ENCODE data around the gene EYS. TPM values are rescaled to one million over a fixed set of nuclear protein-coding genes. Genes with fewer than 3 reads are reported as not detected.

Gene EYS
- total RNA-seq = under 1 TPM in 1 of 4 donors, not detected in 3; 0.15 TPM

DNA sequence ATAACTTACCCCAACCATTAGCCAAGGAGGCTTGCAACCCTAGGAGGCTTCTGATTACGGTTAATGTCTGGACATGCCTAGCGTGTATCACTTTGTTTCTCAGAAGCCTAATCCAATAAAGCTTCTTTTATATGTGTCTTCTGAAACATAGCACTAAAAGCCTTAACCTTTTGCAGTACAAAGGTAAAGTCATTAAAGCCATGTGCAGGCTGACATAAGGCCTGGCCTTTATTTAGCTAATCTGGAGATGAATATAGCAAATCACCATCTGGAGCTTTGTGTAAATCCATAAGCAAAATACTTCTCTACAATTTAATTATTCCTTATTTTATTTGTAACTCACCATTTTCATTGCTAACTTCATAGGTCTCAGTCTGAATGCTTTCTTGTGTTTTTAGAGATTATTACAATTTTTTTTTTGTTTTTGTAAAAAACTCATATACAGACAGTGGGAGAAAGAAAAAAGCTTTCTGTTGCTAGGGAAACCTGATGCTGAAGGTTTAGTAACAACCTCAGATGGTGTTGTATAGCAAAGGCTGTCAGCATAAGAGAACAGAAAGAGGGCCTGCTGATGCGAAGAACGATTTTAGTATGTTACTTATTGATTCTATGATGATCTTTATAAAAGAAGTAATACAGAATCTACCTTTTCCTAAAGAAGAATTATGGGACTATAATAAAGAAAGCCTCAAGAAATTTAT is at the start of gene EYS:
Gene EYS (minus strand): TSS at position 101 of the 701 bp plus-strand sequence. CDS start 211,816 bp downstream, outside the sequence.
- Histone ChIP-seq H3K9me3 (no peaks in the 10 kb centered on the region), H3K4me3 (no peak within 1 kb of the TSS), H3K27me3 (no peaks in the 10 kb centered on the region), H3K4me1 (no peaks in the 10 kb centered on the region), H3K36me3 (no peaks in the 10 kb centered on the region), H3K27ac (no peak within 1 kb of the TSS)
- TF ChIP-seq POLR2A (IDR thresholded peaks at IDR 0.05) (no peak), CTCF (IDR thresholded peaks at IDR 0.05) (no peak), POLR2AphosphoS5 (IDR thresholded peaks at IDR 0.05) (no peak), EP300 (IDR thresholded peaks at IDR 0.05) (no peak)
- WGBS, 2 donors (ENCODE audit: low coverage in 1 of 2) = 74 to 83% methylated on average over 4 of the region's 4 CpGs
- ATAC-seq = no peak

- Histone ChIP-seq H3K27me3 (no peaks in the 10 kb centered on the region), H3K4me3 (no peak overlapping the region), H3K36me3 (no peaks in the 10 kb centered on the region), H3K27ac (no peak overlapping the region), H3K4me1 (no peaks in the 10 kb centered on the region), H3K9me3 (no peaks in the 10 kb centered on the region)
- TF ChIP-seq POLR2AphosphoS5 (IDR thresholded peaks at IDR 0.05) (no peak), POLR2A (IDR thresholded peaks at IDR 0.05) (no peak), EP300 (IDR thresholded peaks at IDR 0.05) (no peak), CTCF (IDR thresholded peaks at IDR 0.05) (no peak)
- WGBS, 2 donors (ENCODE audit: low coverage in 1 of 2) = no CpG with 5 or more reads among the region's 4 CpGs
- no peak for ATAC-seq
Measured at GRCh38 chr6:65746302-65746701, 39.3 kb upstream of the EYS start.

DNA sequence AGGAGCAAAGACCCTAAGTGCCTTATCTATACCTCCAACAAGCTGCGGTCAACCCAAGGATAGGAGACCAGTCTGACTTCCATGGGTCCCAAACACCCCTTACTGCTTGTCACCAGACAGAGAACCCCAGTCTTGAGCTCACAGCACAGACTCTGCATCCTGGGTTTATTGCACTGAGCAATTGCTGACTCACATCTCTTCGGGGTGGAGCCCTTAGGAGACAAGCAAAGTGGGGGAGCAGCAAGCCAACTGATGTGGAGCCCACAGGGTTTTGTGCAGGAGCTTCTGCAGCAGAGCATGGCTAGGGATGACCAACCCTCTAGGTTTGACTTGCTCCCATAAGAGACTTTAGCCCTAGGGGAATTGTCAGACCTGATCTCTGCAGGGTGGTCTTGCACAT is 38.6 kb upstream of the EYS start:
- Histone ChIP-seq H3K27me3 (no peaks in the 10 kb centered on the region), H3K4me1 (no peaks in the 10 kb centered on the region), H3K27ac (no peak overlapping the region), H3K9me3 (no peaks in the 10 kb centered on the region), H3K36me3 (no peaks in the 10 kb centered on the region), H3K4me3 (no peak overlapping the region)
- TF ChIP-seq POLR2A (IDR thresholded peaks at IDR 0.05) = no peak
- TF ChIP-seq EP300 (IDR thresholded peaks at IDR 0.05) = no peak
- no peak for TF ChIP-seq CTCF (IDR thresholded peaks at IDR 0.05)
- no peak for TF ChIP-seq POLR2AphosphoS5 (IDR thresholded peaks at IDR 0.05)
- WGBS, 2 donors (ENCODE audit: low coverage in 1 of 2) = 67% methylated on average over 1 of the region's 2 CpGs; no CpG with 5 or more reads in 1 of the 2 donors
- ATAC-seq = no peak

DNA sequence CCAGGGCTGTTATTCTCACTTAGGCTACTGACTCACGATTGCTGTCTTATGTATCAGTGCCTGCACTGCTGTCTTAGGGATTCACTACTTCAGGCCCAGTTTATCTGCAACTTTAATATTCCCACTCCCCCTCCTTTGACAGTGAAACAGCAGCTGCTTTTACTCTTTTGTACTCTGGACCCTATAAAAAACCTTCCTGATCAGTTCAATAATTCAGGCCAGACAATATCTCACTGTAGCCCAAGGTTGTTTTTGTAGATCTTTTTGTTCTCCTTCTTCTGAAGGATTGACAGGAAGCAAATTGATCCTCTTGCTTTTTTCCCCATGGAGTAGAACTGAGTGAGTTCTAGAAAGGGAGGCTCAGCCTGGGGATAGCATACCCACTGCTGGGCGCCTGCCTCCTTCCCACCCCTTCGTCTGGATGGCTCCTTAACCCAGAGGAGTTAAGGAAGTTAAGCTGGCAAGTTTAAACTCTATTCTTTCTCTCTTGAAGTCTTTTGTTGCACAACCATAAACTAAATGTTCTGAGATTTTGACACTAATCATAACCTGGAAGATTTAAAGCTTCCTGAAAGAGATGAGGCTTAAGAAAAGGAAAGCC is 22.0 kb upstream of the EYS start:
- 44 to 49% methylated on average over 3 of the region's 3 CpGs for WGBS, 2 donors (ENCODE audit: low coverage in 1 of 2)
- ATAC-seq = no peak
- no peak overlapping the region for H3K27ac ChIP-seq
- H3K36me3 ChIP-seq = no peaks in the 10 kb centered on the region
- H3K4me1 ChIP-seq = no peaks in the 10 kb centered on the region
- TF ChIP-seq POLR2A (IDR thresholded peaks at IDR 0.05) = no peak
- TF ChIP-seq POLR2AphosphoS5 (IDR thresholded peaks at IDR 0.05) = no peak
- no peak for TF ChIP-seq EP300 (IDR thresholded peaks at IDR 0.05)
- no peak for TF ChIP-seq CTCF (IDR thresholded peaks at IDR 0.05)
- H3K4me3 ChIP-seq = no peak overlapping the region
- H3K9me3 ChIP-seq = no peaks in the 10 kb centered on the region
- H3K27me3 ChIP-seq = no peaks in the 10 kb centered on the region

DNA sequence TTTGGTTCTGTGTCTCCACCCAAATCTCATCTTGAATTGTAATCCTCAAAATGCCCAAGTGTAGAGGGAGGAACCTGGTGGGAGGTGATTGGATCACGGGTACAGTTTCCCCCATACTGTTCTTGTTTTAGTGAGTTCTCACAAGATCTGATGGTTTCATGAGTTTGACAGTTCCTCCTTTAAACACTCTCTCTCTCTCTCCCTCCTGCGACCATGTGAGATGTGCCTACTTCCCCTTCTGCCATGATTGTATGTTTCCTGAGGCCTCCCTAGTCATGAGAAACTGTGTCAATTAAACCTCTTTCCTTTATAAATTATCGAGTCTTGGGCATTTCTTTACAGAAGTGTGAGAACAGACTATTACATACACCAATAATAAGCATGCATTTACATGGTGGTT is 12.1 kb upstream of the EYS start:
- no peak for TF ChIP-seq POLR2A (IDR thresholded peaks at IDR 0.05)
- no peak for TF ChIP-seq POLR2AphosphoS5 (IDR thresholded peaks at IDR 0.05)
- TF ChIP-seq CTCF (IDR thresholded peaks at IDR 0.05) = no peak
- no peak for TF ChIP-seq EP300 (IDR thresholded peaks at IDR 0.05)
- Histone ChIP-seq H3K4me3 (no peak overlapping the region), H3K27me3 (no peaks in the 10 kb centered on the region), H3K27ac (no peak overlapping the region), H3K9me3 (no peaks in the 10 kb centered on the region), H3K36me3 (no peaks in the 10 kb centered on the region), H3K4me1 (no peaks in the 10 kb centered on the region)
- no peak for ATAC-seq
- 73 to 82% methylated on average over 3 of the region's 3 CpGs for WGBS, 2 donors (ENCODE audit: low coverage in 1 of 2)

Measured in gastroesophageal sphincter (tissue), 4 donors.